Activated CD8-positive, alpha-beta T cell treated with anti-CD3 and anti-CD28 coated beads, Interleukin-2, amount 10 ng/mL, durations not matched to agents 7 days and 5 days (primary cell): ENCODE measurements around the gene EDA. TPM values are rescaled to one million over a fixed set of nuclear protein-coding genes. Genes with fewer than 3 reads are reported as not detected.

ENCODE experiments used
- ATAC-seq: fragments of 150-1000 bp; cut with Tn5 transposase; one replicate; pipeline ENCODE4 v1.10.0; 2021; ENCODE audit warnings: moderate library complexity
- CTCF ChIA-PET: fragments of 350-600 bp; sonication (Branson Sonifier 250); formaldehyde crosslinking; loops from one replicate; lab custom pipeline; 2021; ENCODE audit warnings: antibody characterized with exemption; lab: Charles Lee
- POLR2A ChIA-PET: fragments of 350-600 bp; sonication (Branson Sonifier 250); formaldehyde crosslinking; loops from one replicate; lab custom pipeline; 2021; ENCODE audit warnings: antibody characterized with exemption; lab: Charles Lee
- DNase-seq: peaks from one replicate; pipeline ENCODE4 v3.0.0-alpha.2; 2020
- H3K27ac Mint-ChIP-seq: one replicate; pipeline ENCODE4 v1.8.0; 2021; ENCODE audit warnings: mild to moderate bottlenecking, mixed read lengths
- H3K27me3 Mint-ChIP-seq: one replicate; pipeline ENCODE4 v1.8.0; 2021; ENCODE audit warnings: low read depth, mixed read lengths
- H3K36me3 Mint-ChIP-seq: one replicate; pipeline ENCODE4 v1.8.0; 2021; ENCODE audit warnings: low read depth, mixed read lengths
- H3K4me1 Mint-ChIP-seq: one replicate; pipeline ENCODE4 v1.8.0; 2021; ENCODE audit warnings: low read depth, mixed read lengths
- H3K4me3 Mint-ChIP-seq: one replicate; pipeline ENCODE4 v1.8.0; 2021; ENCODE audit warnings: mild to moderate bottlenecking, mixed read lengths
- H3K9me3 Mint-ChIP-seq: one replicate; pipeline ENCODE4 v1.8.0; 2022; ENCODE audit warnings: mixed read lengths; ENCODE audit not compliant: insufficient read depth
- total RNA-seq, 2 experiments: library from RNA; stranded (reverse); gene quantifications; one replicate each; pipeline ENCODE4 v1.2.3, GENCODE V29; 2021

EDA gene
- under 1 TPM; 0.53 to 0.76 TPM for total RNA-seq

DNA sequence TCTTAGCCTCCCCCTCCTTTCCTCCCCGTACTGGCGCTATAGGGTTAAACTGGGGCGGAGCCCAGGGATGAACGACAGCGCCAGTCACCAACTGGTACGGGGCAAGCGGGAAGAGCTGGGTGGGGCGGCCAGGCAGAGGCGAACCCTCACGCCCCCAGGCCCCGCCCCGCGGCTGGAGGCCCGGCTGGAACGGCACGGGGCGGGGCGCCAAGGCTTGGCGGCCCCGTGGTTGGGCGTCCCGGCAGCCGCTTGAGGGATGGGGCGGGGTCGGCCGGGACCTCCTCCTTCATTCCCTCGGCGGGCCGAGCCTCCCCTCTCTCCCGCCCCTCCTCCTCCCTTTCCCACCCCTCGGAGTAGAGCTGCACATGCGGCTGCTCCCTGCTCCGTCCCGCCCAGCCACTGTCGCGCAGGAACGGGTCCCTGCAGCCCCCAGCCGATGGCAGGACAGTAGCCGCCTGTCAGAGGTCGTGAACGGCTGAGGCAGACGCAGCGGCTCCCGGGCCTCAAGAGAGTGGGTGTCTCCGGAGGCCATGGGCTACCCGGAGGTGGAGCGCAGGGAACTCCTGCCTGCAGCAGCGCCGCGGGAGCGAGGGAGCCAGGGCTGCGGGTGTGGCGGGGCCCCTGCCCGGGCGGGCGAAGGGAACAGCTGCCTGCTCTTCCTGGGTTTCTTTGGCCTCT is at the start of gene EDA:
Gene EDA (plus strand): TSS at position 335 of the 678 bp plus-strand sequence.
- Mint-ChIP-seq H3K27ac (no peak within 1 kb of the TSS), H3K9me3 (no peaks in the 10 kb centered on the region), H3K4me1 (no peaks in the 10 kb centered on the region), H3K27me3 (peaks cover 17% of the 10 kb centered on the region), H3K4me3 (peak within 1 kb of the TSS; percentile 64), H3K36me3 (no peaks in the 10 kb centered on the region)
- DNase-seq (peak; percentile 58), ATAC-seq (peak; percentile 96)
- POLR2A ChIA-PET: no interaction called here
- CTCF ChIA-PET: no interaction called here

DNA sequence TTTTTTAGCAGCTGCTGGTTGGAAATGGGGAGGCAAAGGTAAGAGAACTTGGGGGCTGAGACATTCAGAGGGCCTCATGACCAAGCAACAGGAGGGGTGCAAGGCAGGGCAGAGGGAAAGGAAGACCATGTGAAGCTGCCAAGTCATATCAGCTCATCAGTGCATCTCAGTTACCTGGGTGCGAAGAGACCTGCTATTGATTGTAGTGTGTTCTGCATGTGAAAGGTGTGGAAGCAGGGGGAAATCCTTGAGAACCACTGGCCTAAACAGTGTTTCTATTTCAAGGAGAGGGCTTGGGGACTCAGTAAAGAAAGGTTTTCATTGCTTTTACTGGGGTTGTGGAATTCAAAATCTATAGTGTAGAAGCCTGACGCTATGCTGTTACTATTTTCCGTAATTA is 47.1 kb upstream of the EDA start:
- ChIA-PET POLR2A (no interaction called here), CTCF (no interaction called here)
- Mint-ChIP-seq H3K27me3 (no peaks in the 10 kb centered on the region), H3K27ac (no peak overlapping the region), H3K4me1 (no peaks in the 10 kb centered on the region), H3K9me3 (no peaks in the 10 kb centered on the region), H3K36me3 (no peaks in the 10 kb centered on the region), H3K4me3 (no peak overlapping the region)
- DNase-seq: no peak
- no peak for ATAC-seq

DNA sequence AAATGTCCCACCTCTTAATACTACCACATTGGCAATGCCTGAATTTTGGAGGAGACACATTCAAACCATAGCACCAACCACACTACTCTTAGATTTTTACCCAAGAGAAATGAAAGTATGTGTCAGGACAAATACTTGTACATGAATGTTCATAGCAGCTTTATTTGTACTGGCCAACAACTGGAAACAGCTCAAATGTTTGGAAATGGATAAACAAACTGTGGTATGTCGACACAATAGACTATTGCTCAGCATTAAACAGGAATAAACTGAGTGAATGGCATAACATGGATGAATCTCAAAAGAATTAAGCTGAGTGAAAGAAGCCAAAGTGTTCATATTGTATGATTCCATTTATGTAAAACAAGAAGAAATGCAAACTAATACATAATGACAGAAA is 18.5 kb upstream of the EDA start:
- H3K27ac Mint-ChIP-seq: no peak overlapping the region
- POLR2A ChIA-PET: no interaction called here
- H3K36me3 Mint-ChIP-seq: no peaks in the 10 kb centered on the region
- CTCF ChIA-PET: no interaction called here
- DNase-seq: no peak
- H3K27me3 Mint-ChIP-seq: no peaks in the 10 kb centered on the region
- no peak for ATAC-seq
- no peaks in the 10 kb centered on the region for H3K9me3 Mint-ChIP-seq
- H3K4me1 Mint-ChIP-seq: no peaks in the 10 kb centered on the region
- H3K4me3 Mint-ChIP-seq: no peak overlapping the region

DNA sequence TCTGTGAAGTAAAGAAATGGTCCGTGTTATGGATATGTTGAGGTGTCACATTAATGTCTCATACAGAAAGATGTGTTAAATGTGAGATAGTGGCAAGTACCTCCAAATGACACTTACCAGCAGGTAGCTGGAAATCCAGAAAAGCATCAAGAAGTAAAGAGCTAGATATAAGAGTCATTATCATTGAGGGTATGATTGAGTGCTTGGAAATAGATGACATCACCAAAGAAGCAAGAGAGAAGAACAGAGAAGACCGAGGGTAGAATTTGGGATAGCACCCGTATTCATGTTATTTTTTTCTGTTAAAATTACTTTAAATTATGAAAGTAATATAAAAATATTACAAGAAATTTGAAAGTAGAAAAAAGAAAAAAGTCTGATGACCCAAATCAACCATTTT is 15.7 kb upstream of the EDA start:
- ATAC-seq (no peak), DNase-seq (no peak)
- Mint-ChIP-seq H3K4me1 (no peaks in the 10 kb centered on the region), H3K4me3 (no peak overlapping the region), H3K9me3 (no peaks in the 10 kb centered on the region), H3K27me3 (no peaks in the 10 kb centered on the region), H3K36me3 (no peaks in the 10 kb centered on the region), H3K27ac (no peak overlapping the region)
- CTCF ChIA-PET: no interaction called here
- POLR2A ChIA-PET: no interaction called here

DNA sequence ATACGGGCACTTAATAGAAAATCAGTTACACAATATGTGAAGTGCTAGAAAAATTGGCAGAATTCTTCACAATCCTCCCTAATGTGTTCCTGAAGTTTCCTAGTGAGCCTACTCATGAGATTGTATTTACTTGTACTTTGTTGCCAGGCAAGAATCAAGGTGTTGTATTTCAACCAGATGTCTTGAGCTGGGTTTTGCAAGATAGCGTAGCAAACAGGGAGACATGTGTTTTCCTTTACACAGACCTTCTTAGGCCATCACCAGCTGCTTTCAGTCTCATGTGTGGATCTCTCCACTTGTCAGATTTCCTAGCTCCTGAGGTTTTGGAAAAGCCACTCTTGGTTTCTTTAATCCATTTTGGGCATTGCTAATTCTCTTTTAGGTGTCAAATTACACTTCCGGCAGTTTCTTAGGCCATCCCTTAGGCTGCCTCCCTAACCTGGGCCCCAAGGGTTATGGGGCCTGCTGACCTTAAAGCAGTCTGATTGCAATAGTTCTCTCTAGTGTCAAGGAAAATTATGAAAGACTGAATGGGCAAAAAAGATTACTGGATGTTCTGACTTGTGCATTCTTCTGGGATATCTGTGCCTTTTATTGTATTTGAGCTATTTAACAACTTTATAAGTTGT is 12.2 kb upstream of the EDA start:
- DNase-seq (no peak), ATAC-seq (no peak)
- H3K9me3 Mint-ChIP-seq: no peaks in the 10 kb centered on the region
- ChIA-PET POLR2A (no interaction called here), CTCF (no interaction called here)
- no peaks in the 10 kb centered on the region for H3K27me3 Mint-ChIP-seq
- H3K4me3 Mint-ChIP-seq: no peak overlapping the region
- H3K4me1 Mint-ChIP-seq: no peaks in the 10 kb centered on the region
- H3K27ac Mint-ChIP-seq: no peak overlapping the region
- H3K36me3 Mint-ChIP-seq: no peaks in the 10 kb centered on the region

DNA sequence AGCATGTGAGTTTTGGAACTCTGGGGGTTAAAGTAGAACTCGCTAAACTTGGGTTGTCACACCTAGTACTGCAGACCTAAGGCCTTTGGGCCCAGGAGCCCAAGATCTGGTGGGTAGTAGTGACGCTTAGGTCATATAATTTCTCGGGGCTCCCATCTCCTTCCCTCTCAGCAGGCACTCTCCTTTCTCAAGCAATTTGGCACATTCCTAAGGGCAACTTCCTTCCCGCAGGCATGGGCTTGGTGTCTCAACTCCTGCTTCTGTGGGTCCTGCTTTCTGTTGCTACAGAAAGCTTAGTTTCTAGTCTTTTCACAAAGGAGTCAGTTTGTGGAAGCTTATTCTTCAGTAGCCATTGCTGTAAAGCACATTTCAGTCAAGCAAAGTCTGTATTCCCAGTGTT is 10.4 kb upstream of the EDA start:
- H3K27ac Mint-ChIP-seq: no peak overlapping the region
- POLR2A ChIA-PET: no interaction called here
- no peaks in the 10 kb centered on the region for H3K4me1 Mint-ChIP-seq
- CTCF ChIA-PET: interaction anchor here (2.5 kb wide), 1 partner anchor 13 kb away, joined by 6 read pairs; no protein-coding TSS in a partner anchor
- no peak overlapping the region for H3K4me3 Mint-ChIP-seq
- H3K36me3 Mint-ChIP-seq: no peaks in the 10 kb centered on the region
- H3K9me3 Mint-ChIP-seq: no peaks in the 10 kb centered on the region
- no peak for DNase-seq
- H3K27me3 Mint-ChIP-seq: no peaks in the 10 kb centered on the region
- no peak for ATAC-seq

DNA sequence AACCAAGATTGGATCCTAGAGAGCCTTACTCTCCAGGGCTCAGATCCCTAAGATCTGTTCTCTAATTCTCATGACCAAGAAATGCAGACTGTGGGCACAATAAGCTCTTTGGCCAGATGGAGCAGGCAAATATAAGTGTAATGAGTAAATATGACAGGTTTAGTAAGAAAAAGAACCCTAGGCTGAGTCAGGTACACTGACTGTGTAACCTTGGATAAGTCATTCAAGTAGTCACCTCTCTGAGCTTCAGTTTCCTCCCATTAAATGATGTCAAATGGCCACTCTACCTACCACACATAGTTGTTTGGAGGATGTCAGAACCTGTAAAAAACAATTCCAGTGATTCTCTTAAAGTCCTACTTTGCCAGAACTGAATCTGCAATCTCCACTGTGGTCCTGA is 8.3 kb upstream of the EDA start:
- no peaks in the 10 kb centered on the region for H3K4me1 Mint-ChIP-seq
- ATAC-seq: no peak

DNA sequence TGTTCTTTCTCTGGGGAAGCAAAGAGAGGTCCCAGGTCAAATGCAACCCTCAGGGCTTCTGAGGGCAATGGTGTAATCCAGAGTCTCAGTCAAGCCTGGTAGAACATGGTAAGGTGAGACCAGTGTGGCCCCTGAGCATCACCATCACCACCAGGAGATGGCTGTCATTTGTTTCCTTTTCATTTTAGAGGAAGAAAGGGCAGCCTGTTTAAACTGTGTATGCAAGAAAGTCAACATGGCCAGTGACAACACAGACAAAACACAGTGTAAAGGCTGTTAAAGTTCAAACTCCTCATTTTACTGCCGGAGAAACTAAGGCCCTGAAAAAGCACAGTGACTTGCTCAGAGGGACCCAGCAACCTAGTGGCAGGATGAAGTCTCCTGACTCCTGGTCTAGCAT is 2.0 kb upstream of the EDA start:
- peaks cover 16% of the 10 kb centered on the region for H3K27me3 Mint-ChIP-seq
- no peak overlapping the region for H3K4me3 Mint-ChIP-seq
- POLR2A ChIA-PET: no interaction called here
- no peaks in the 10 kb centered on the region for H3K9me3 Mint-ChIP-seq
- CTCF ChIA-PET: no interaction called here
- no peak for ATAC-seq
- no peak overlapping the region for H3K27ac Mint-ChIP-seq
- H3K36me3 Mint-ChIP-seq: no peaks in the 10 kb centered on the region
- H3K4me1 Mint-ChIP-seq: no peaks in the 10 kb centered on the region
- DNase-seq: no peak

More for the DNA sequence above, 8.3 kb upstream of the EDA start:
- DNase-seq: no peak
- Mint-ChIP-seq H3K27ac (no peak overlapping the region), H3K27me3 (no peaks in the 10 kb centered on the region), H3K9me3 (no peaks in the 10 kb centered on the region), H3K4me3 (no peak overlapping the region), H3K36me3 (no peaks in the 10 kb centered on the region)
- ChIA-PET POLR2A (no interaction called here), CTCF (no interaction called here)

DNA sequence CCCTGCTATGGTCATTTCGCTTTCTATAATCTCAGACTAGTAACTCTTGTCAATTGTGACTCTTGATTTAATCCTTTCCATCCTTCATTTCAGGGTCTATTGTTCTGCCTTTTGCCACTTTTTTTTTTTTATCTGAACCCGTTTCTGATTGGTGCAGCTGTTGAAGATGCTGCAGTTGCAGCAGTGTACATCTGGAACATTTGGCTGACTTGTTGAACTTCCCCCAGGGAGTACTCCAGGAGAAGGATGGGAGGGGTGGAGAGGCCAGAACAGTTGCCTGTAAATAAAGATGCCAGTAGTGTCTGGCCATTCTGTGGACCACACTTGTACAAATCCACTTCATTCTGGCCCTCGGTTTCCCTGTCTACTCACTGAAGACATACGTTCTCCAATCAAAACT is 1.0 kb upstream of the EDA start:
- Mint-ChIP-seq H3K27ac (no peak overlapping the region), H3K4me1 (no peaks in the 10 kb centered on the region), H3K4me3 (no peak overlapping the region), H3K27me3 (peaks cover 17% of the 10 kb centered on the region), H3K36me3 (no peaks in the 10 kb centered on the region), H3K9me3 (no peaks in the 10 kb centered on the region)
- POLR2A ChIA-PET: no interaction called here
- CTCF ChIA-PET: no interaction called here
- DNase-seq (no peak), ATAC-seq (no peak)

DNA sequence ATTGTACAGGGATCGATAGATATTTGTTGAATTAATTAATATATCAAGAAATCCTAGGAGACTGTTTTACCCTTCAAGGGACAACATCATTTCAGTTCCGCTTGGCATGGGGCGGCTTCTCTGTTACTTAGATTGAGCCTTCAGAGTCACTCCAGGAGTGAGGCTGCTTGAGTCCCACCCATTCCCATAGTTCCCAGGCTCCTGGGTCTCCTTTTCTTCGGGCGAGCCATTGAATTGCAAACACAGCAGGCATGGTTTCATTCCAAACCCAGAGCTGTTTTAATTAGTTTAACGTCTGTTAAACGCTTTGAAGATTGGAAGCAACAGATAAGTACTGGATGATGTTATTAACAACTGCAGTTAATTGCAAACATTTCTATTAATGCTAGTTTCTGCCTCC is 571 bp upstream of the EDA start:
- no peak overlapping the region for H3K27ac Mint-ChIP-seq
- DNase-seq (no peak), ATAC-seq (no peak)
- H3K36me3 Mint-ChIP-seq: no peaks in the 10 kb centered on the region
- ChIA-PET POLR2A (no interaction called here), CTCF (no interaction called here)
- peaks cover 17% of the 10 kb centered on the region for H3K27me3 Mint-ChIP-seq
- no peak overlapping the region for H3K4me3 Mint-ChIP-seq
- no peaks in the 10 kb centered on the region for H3K4me1 Mint-ChIP-seq
- no peaks in the 10 kb centered on the region for H3K9me3 Mint-ChIP-seq

DNA sequence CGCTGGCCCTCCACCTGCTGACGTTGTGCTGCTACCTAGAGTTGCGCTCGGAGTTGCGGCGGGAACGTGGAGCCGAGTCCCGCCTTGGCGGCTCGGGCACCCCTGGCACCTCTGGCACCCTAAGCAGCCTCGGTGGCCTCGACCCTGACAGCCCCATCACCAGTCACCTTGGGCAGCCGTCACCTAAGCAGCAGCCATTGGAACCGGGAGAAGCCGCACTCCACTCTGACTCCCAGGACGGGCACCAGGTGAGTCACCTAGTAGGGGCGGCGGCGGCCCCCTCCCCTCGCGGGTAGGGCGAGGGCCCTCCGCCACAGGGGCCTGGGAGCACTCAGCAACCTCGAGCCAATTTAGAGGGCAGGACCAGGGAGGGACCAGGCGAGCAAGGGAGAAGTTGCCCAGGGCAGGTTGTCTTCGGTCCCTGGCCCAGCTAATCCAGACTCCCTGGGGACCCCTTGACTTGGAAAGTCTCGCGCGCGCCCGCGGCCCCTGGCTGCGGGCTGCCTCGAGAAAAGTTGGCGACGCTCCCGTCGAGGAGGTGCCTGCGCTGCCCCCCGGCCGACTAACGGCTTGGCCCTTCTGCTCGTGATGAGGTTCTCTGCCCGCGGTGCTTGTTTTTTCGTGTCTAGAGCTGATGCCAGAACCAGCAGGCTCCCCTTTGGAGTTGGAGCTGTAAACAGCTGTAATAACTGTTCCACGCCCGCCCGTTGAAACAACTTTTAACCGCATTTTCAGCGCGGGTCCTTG is 717 bp downstream of the EDA start:
- Mint-ChIP-seq H3K27me3 (peaks cover 17% of the 10 kb centered on the region), H3K36me3 (no peaks in the 10 kb centered on the region), H3K4me1 (no peaks in the 10 kb centered on the region), H3K27ac (no peak overlapping the region), H3K4me3 (peak overlapping the region; percentile 64), H3K9me3 (no peaks in the 10 kb centered on the region)
- DNase-seq (no peak), ATAC-seq (peak; percentile 12)
- ChIA-PET POLR2A (no interaction called here), CTCF (interaction anchor here (0.7 to 2.9 kb wide), 3 partner anchors 11 to 516 kb away, joined by 3 to 15 read pairs (median 7); partner anchors contain the start of gene IGBP1)

DNA sequence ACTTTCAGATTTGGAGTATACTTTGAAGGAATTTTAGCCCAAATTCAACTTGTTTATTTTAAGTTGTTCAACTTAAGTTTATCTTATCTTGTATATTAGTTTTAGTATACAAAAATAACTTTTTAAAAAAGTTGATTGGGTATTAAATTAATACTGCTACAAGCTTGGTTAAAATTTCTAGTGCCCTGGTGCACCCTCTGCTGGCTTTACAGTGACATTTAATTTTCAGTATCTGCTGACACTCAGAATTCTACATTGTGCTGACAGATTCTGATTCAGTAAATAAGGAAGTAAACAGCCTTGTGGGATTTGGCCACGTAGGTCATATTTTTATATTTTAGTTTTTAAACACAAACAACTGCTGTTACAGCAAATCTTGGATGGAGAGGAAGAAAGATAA is 2.9 kb downstream of the EDA start:
- Mint-ChIP-seq H3K36me3 (no peaks in the 10 kb centered on the region), H3K4me1 (no peaks in the 10 kb centered on the region), H3K27me3 (peaks cover 14% of the 10 kb centered on the region), H3K27ac (no peak overlapping the region), H3K4me3 (no peak overlapping the region), H3K9me3 (no peaks in the 10 kb centered on the region)
- ATAC-seq: no peak
- CTCF ChIA-PET: interaction anchor here (1.2 to 2.9 kb wide), 4 partner anchors 13 to 514 kb away, joined by 3 to 15 read pairs (median 6); partner anchors contain the start of gene IGBP1
- peak; percentile 20 for DNase-seq
- POLR2A ChIA-PET: no interaction called here
